Ovary (tissue), 3 donors: ENCODE results near the gene PRR19.

Experiments
- CTCF ChIP-seq, 3 donors: fragments of 450-650 bp in 2 of 3; fragments of 200-600 bp in 1 of 3; IDR thresholded peaks; one replicate each; pipeline versions ENCODE4 v1.5.1 to v1.8.0; 2016 to 2022; ENCODE audit warnings: antibody characterized with exemption in 3 of 3, mild to moderate bottlenecking in 1 of 3
- POLR2A ChIP-seq: fragments of 450-650 bp; IDR thresholded peaks from one replicate; pipeline ENCODE4 v1.6.1; 2017; ENCODE audit warnings: antibody characterized with exemption, mild to moderate bottlenecking, moderate library complexity
- donor health status: DM: no; HTN: no; CAD: no.

- TF ChIP-seq CTCF (IDR thresholded peaks at IDR 0.05) = no peak
- TF ChIP-seq POLR2A = no peak
Observed at GRCh38 chr19:42294471-42295137, 7.3 kb upstream of the PRR19 start.
